Measurements from ENCODE around the gene CCDC74B. TPM values are rescaled to one million over a fixed set of nuclear protein-coding genes. Genes with fewer than 3 reads are reported as not detected.
"Not testable (repeated sequence)": the region's sequence is repeated elsewhere in the genome, so short reads cannot be mapped to it uniquely, and the experiment has no call there.

Gene CCDC74B
- total and polyA plus RNA-seq, 5 experiments from 2014 or later: 0.49 to 0.57 TPM; not detected in 3

GRCh38 chr2:130152816-130153595 lies 8.1 kb upstream of the CCDC74B start:
- Mint-ChIP-seq H3K9me3 (no peaks in the 10 kb centered on the region), H3K36me3 (peaks cover 0 to 21% (median 2%) of the 10 kb centered on the region in 3 donors), H3K27me3 (no peaks in the 10 kb centered on the region), H3K4me3 (no peak overlapping the region), H3K27ac (peak overlapping the region in 1 of 10 donors; percentile 27), H3K4me1 (peaks cover 0 to 5% (median under 1%) of the 10 kb centered on the region in 4 donors)
- POLR2A ChIA-PET: no interaction called here
- DNase-seq: no peak
- no peak for ATAC-seq

- POLR2A ChIA-PET: not testable (repeated sequence)
These were observed 7.4 kb upstream of the CCDC74B start for GRCh38 chr2:130152136-130152815.

GRCh38 chr2:130151145-130151512 lies 6.2 kb upstream of the CCDC74B start:
- POLR2A ChIA-PET, H3K4me3 Mint-ChIP-seq, H3K27me3 Mint-ChIP-seq, H3K9me3 Mint-ChIP-seq, DNase-seq, H3K27ac Mint-ChIP-seq, H3K4me1 Mint-ChIP-seq, ATAC-seq: not testable (repeated sequence)
- peaks cover 0 to 16% (median 2%) of the 10 kb centered on the region in 3 donors for H3K36me3 Mint-ChIP-seq

More at GRCh38 chr2:130152136-130152815, 7.4 kb upstream of the CCDC74B start:
- not testable (repeated sequence) for H3K4me1 Mint-ChIP-seq, H3K27ac Mint-ChIP-seq, H3K9me3 Mint-ChIP-seq, H3K27me3 Mint-ChIP-seq, H3K4me3 Mint-ChIP-seq, DNase-seq, ATAC-seq
- H3K36me3 Mint-ChIP-seq: peaks cover 0 to 16% (median 2%) of the 10 kb centered on the region in 3 donors

- H3K27ac Mint-ChIP-seq: peak overlapping the region in 2 of 10 donors; percentile 30 to 71
These were observed 5.6 kb upstream of the CCDC74B start for GRCh38 chr2:130150181-130151144.

GRCh38 chr2:130148515-130148914 lies 3.6 kb upstream of the CCDC74B start:
- H3K4me3 Mint-ChIP-seq, H3K4me1 Mint-ChIP-seq, DNase-seq, ATAC-seq, H3K27me3 Mint-ChIP-seq, H3K36me3 Mint-ChIP-seq, POLR2A ChIA-PET, H3K9me3 Mint-ChIP-seq: not testable (repeated sequence)
- peak overlapping the region in 1 of 10 donors; percentile 8 for H3K27ac Mint-ChIP-seq

More at GRCh38 chr2:130150181-130151144, 5.6 kb upstream of the CCDC74B start:
- POLR2A ChIA-PET: interaction anchor here (0.6 kb wide), 1 partner anchor 29 kb away, joined by 4 read pairs; no protein-coding TSS in a partner anchor
- Mint-ChIP-seq H3K4me3 (peak overlapping the region in 1 of 10 donors; percentile 56), H3K9me3 (no peaks in the 10 kb centered on the region), H3K36me3 (peaks cover 0 to 16% (median 2%) of the 10 kb centered on the region in 3 donors), H3K27me3 (peaks cover 0 to 5% (median 3%) of the 10 kb centered on the region in 5 donors), H3K4me1 (peaks cover 0 to 1% (median under 1%) of the 10 kb centered on the region in 4 donors)
- ATAC-seq (no peak), DNase-seq (no peak)

- POLR2A ChIA-PET, DNase-seq, ATAC-seq, H3K36me3 Mint-ChIP-seq, H3K9me3 Mint-ChIP-seq: not testable (repeated sequence)
- Mint-ChIP-seq H3K4me1 (peaks cover 5 to 14% (median 7%) of the 10 kb centered on the region in 4 donors), H3K27me3 (peaks cover 6 to 14% (median 9%) of the 10 kb centered on the region in 5 donors), H3K4me3 (peak overlapping the region; percentile 42 to 86 (median 78)), H3K27ac (peak overlapping the region in 3 of 10 donors; percentile 43 to 60 (median 58))
These were observed 1.5 kb downstream of the CCDC74B start for GRCh38 chr2:130143266-130144039.

- Mint-ChIP-seq H3K27ac (peak overlapping the region in 3 of 10 donors; percentile 43 to 60 (median 53)), H3K4me1 (peaks cover 5 to 14% (median 7%) of the 10 kb centered on the region in 4 donors), H3K27me3 (peaks cover 6 to 14% (median 10%) of the 10 kb centered on the region in 5 donors), H3K4me3 (peak overlapping the region in 8 of 10 donors; percentile 36 to 86 (median 62))
- H3K36me3 Mint-ChIP-seq, DNase-seq, H3K9me3 Mint-ChIP-seq, ATAC-seq, POLR2A ChIA-PET: not testable (repeated sequence)
These were observed 2.3 kb downstream of the CCDC74B start for GRCh38 chr2:130142396-130143265.

GRCh38 chr2:130141645-130142370 lies 3.1 kb downstream of the CCDC74B start:
- H3K9me3 Mint-ChIP-seq, H3K4me3 Mint-ChIP-seq, H3K27ac Mint-ChIP-seq, DNase-seq, H3K36me3 Mint-ChIP-seq, ATAC-seq, POLR2A ChIA-PET: not testable (repeated sequence)
- Mint-ChIP-seq H3K27me3 (peaks cover 6 to 15% (median 10%) of the 10 kb centered on the region in 5 donors), H3K4me1 (peaks cover 5 to 14% (median 7%) of the 10 kb centered on the region in 4 donors)

GRCh38 chr2:130141002-130141401 lies 3.9 kb downstream of the CCDC74B start:
- H3K4me3 Mint-ChIP-seq, POLR2A ChIA-PET, H3K36me3 Mint-ChIP-seq, DNase-seq, H3K9me3 Mint-ChIP-seq, ATAC-seq, H3K27ac Mint-ChIP-seq: not testable (repeated sequence)
- H3K4me1 Mint-ChIP-seq: peaks cover 5 to 14% (median 7%) of the 10 kb centered on the region in 4 donors
- peaks cover 3 to 15% (median 10%) of the 10 kb centered on the region in 5 donors for H3K27me3 Mint-ChIP-seq

GRCh38 chr2:130140516-130140915 lies 4.4 kb downstream of the CCDC74B start:
- H3K9me3 Mint-ChIP-seq, H3K4me3 Mint-ChIP-seq, H3K27ac Mint-ChIP-seq, ATAC-seq, H3K36me3 Mint-ChIP-seq, DNase-seq, POLR2A ChIA-PET: not testable (repeated sequence)
- peaks cover 2 to 15% (median 9%) of the 10 kb centered on the region in 5 donors for H3K27me3 Mint-ChIP-seq
- peaks cover 5 to 14% (median 7%) of the 10 kb centered on the region in 4 donors for H3K4me1 Mint-ChIP-seq
